Common myeloid progenitor, CD34-positive (primary cell): ENCODE measurements around the gene OGFOD3.
A peak's percentile ranks its signal among the peaks of the same experiment; 100 is the strongest.

Experiments used
- CTCF ChIA-PET: fragments of 350-600 bp; sonication (Branson Sonifier 250); formaldehyde crosslinking; loops from one replicate; lab custom pipeline; 2021; ENCODE audit warnings: antibody characterized with exemption; lab: Charles Lee
- POLR2A ChIA-PET: fragments of 350-600 bp; sonication (Branson Sonifier 250); formaldehyde crosslinking; loops from one replicate; lab custom pipeline; 2021; ENCODE audit warnings: antibody characterized with exemption; lab: Charles Lee
- DNase-seq, 3 donors: peaks; one replicate each; pipeline versions ENCODE4 v3.0.0 to v3.0.0-alpha.2; 2013
- H3K27ac ChIP-seq, 2 experiments: 1 replicate in 1 of 2; 2 replicates in 1 of 2; pipeline ENCODE4 v1.7.0; 2013; ENCODE audit warnings: inconsistent platforms in 2 of 2, low read length in 2 of 2, mild to moderate bottlenecking in 2 of 2, low read depth in 1 of 2, moderate library complexity in 1 of 2; ENCODE audit not compliant: severe bottlenecking in 2 of 2, insufficient read depth in 1 of 2, poor library complexity in 1 of 2
- H3K27me3 ChIP-seq, 5 experiments: replicated peaks in 2 of 5; 1 replicate in 3 of 5; 2 replicates in 2 of 5; pipeline versions ENCODE4 v1.6.1 to v1.7.0; 2013; ENCODE audit warnings: low read length in 4 of 5, mild to moderate bottlenecking in 2 of 5, moderate library complexity in 2 of 5, inconsistent platforms in 1 of 5; ENCODE audit not compliant: insufficient read depth in 5 of 5, control insufficient read depth in 4 of 5
- H3K36me3 ChIP-seq, 4 experiments: 1 replicate in 2 of 4; 2 replicates in 2 of 4; pipeline versions ENCODE4 v1.6.1 to v1.7.0; 2013; ENCODE audit warnings: low read length in 3 of 4, control low read depth in 1 of 4, mild to moderate bottlenecking in 1 of 4; ENCODE audit not compliant: control insufficient read depth in 4 of 4, insufficient read depth in 4 of 4
- H3K4me1 ChIP-seq, 4 experiments: 1 replicate in 3 of 4; 2 replicates in 1 of 4; pipeline versions ENCODE4 v1.6.1 to v1.7.1; 2013; ENCODE audit warnings: low read length in 3 of 4, mild to moderate bottlenecking in 3 of 4, control low read depth in 1 of 4, inconsistent platforms in 1 of 4, moderate library complexity in 1 of 4; ENCODE audit not compliant: control insufficient read depth in 4 of 4, insufficient read depth in 4 of 4; ENCODE audit errors: control extremely low read depth in 1 of 4
- H3K4me3 ChIP-seq, 7 experiments: 1 replicate in 4 of 7; 2 replicates in 3 of 7; pipeline versions ENCODE4 v1.5.1 to v1.7.0; 2013; ENCODE audit warnings: mild to moderate bottlenecking in 7 of 7, low read length in 6 of 7, moderate library complexity in 6 of 7, inconsistent platforms in 2 of 7, low read depth in 2 of 7, control low read depth in 1 of 7; ENCODE audit not compliant: insufficient read depth in 4 of 7, control insufficient read depth in 1 of 7; ENCODE audit errors: extremely low read depth in 1 of 7
- H3K9me3 ChIP-seq, 5 experiments: 1 replicate in 4 of 5; 2 replicates in 1 of 5; pipeline versions ENCODE4 v1.6.1 to v1.7.1; 2013; ENCODE audit warnings: low read length in 4 of 5, mild to moderate bottlenecking in 2 of 5, inconsistent platforms in 1 of 5, low read depth in 1 of 5, moderate library complexity in 1 of 5; ENCODE audit not compliant: control insufficient read depth in 4 of 5, insufficient read depth in 2 of 5; ENCODE audit errors: control extremely low read depth in 1 of 5
- WGBS: methylation state at CpG from one replicate; pipeline ENCODE4 v1.1.5; 2013; ENCODE audit not compliant: insufficient coverage; 5-methylcytosine and 5-hydroxymethylcytosine counted together

Gene OGFOD3

DNA sequence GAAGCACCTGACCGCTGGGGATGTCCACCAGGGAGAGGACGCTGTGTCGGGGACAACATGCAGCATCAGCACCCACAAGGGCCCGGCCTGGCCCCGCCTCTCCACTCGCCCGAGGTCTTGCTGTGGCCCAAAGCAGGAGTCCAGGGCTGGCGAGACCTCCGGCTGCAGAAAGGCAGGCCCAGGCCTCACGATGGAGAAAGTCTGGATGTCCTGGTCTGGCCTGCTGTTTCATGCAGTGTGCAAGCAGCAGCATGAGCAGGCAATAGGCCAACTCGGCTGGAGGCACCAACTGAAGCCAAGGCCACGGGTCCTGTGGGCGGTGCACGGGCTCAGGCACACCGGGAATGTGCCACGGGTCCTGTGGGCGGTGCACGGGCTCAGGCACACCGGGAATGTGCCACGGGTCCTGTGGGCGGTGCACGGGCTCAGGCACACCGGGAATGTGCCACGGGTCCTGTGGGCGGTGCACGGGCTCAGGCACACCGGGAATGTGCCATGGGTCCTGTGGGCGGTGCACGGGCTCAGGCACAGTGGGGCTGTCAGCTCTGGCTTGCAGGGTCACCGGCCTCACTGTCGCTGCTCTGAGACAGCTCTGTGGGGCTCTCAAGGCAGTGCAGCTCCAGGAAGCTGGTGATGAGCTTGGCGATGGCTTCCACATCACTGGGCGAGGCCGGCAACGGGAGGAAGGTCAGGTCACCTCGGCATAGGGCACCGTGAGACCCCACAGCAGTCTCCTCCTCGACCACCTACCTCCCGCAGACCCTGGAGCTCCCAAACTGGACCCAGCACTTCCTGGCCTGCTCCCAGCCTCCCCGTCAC lies 25.3 kb upstream of the OGFOD3 start:
- Histone ChIP-seq H3K9me3 (no peaks in the 10 kb centered on the region), H3K27me3 (no peaks in the 10 kb centered on the region), H3K36me3 (peaks cover 9 to 68% (median 46%) of the 10 kb centered on the region in 4 experiments), H3K4me1 (peaks cover under 1 to 39% (median 35%) of the 10 kb centered on the region in 4 experiments), H3K27ac (no peak overlapping the region), H3K4me3 (no peak overlapping the region)
- POLR2A ChIA-PET = no interaction called here
- CTCF ChIA-PET = interaction anchor here (1.7 kb wide), 1 partner anchor 24 kb away, joined by 6 read pairs; no protein-coding TSS in a partner anchor
- no peak for DNase-seq
- WGBS = 94% methylated on average over 20 of the region's 40 CpGs

DNA sequence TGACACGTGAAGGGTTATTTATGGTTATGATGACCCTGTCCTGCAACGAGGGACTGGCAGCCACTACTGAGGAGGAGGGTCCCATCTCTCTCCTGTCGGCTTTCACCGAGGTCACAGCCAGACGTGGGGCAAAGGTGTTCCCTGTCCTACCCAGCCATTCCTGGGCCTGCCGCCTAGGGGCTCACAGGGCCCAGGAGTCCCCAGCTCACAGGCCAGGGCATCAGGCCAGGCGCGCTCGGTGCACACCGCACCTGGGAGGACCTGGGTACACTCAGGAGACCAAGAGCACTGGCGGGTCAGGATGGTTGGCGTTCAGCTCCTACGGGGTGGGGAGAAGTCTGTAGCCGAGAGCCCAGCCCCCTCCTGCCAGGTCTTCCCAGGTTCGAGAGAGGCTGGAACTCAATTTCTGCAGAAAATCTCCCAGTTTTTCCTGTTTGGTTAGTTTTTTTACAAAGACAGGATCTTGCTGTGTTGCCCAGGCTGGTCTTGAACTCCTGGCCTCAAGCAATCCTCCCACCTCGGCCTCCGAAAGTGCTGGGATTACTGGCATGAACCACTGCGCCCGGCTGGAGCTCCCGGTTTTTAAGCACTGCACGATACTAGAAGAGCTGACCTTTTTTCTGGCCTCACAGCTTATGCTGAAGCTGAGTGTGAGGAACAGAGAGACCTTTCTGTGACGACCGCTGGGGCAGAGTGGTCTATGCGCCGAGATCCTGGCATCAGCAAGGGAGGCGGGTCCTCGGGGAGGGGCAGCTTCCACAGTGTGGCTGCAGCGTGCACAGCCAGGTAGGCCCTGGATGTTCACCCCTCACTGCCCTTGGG lies 24.5 kb upstream of the OGFOD3 start:
- CTCF ChIA-PET = interaction anchor here (1.7 kb wide), 1 partner anchor 24 kb away, joined by 6 read pairs; no protein-coding TSS in a partner anchor
- H3K4me3 ChIP-seq = no peak overlapping the region
- H3K27ac ChIP-seq = no peak overlapping the region
- DNase-seq = no peak
- no peaks in the 10 kb centered on the region for H3K27me3 ChIP-seq
- H3K4me1 ChIP-seq = peaks cover 0 to 39% (median 33%) of the 10 kb centered on the region in 4 experiments
- 95% methylated on average over 21 of the region's 28 CpGs for WGBS
- H3K36me3 ChIP-seq = peaks cover 9 to 70% (median 50%) of the 10 kb centered on the region in 4 experiments
- no peaks in the 10 kb centered on the region for H3K9me3 ChIP-seq
- POLR2A ChIA-PET = no interaction called here

DNA sequence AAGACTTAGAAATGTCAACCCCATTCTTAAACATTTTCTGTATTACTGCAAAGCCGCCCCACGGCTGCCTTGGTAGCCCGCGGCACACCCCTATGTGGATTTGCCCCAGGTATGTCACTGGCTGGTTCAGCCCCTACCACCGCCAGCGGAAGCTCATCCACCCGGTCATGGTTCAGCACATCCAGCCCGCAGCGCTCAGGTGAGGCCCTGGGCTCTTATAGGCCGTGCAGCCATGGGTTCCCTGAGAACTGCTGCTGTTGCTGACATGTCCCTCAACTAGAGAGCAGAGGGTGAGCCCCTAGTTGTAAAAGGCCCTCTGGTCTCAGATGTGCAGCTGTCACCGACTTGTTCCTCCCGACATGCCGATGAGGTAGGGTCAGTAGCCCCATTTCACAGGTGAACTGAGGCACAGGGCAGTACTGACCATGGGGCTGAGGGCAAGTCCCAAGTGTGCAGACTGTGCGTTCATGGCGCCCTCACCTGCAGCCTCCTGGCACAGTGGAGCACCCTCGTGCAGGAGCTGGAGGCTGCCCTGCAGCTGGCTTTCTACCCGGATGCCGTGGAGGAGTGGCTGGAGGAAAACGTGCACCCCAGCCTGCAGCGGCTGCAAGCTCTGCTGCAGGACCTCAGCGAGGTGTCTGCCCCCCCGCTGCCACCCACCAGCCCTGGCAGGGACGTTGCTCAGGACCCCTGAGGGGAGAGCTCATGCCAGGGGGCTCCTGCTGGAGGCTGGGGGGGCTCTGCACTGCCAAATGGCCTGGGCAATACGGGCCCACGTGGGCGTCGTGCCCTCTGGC lies 23.5 kb upstream of the OGFOD3 start:
- DNase-seq = no peak
- ChIA-PET POLR2A (no interaction called here), CTCF (no interaction called here)
- no peak overlapping the region for H3K4me3 ChIP-seq
- H3K27me3 ChIP-seq = no peaks in the 10 kb centered on the region
- H3K4me1 ChIP-seq = peaks cover 0 to 39% (median 30%) of the 10 kb centered on the region in 4 experiments
- 92% methylated on average over 27 of the region's 27 CpGs for WGBS
- no peak overlapping the region for H3K27ac ChIP-seq
- H3K36me3 ChIP-seq = peaks cover 9 to 74% (median 52%) of the 10 kb centered on the region in 4 experiments
- H3K9me3 ChIP-seq = no peaks in the 10 kb centered on the region

DNA sequence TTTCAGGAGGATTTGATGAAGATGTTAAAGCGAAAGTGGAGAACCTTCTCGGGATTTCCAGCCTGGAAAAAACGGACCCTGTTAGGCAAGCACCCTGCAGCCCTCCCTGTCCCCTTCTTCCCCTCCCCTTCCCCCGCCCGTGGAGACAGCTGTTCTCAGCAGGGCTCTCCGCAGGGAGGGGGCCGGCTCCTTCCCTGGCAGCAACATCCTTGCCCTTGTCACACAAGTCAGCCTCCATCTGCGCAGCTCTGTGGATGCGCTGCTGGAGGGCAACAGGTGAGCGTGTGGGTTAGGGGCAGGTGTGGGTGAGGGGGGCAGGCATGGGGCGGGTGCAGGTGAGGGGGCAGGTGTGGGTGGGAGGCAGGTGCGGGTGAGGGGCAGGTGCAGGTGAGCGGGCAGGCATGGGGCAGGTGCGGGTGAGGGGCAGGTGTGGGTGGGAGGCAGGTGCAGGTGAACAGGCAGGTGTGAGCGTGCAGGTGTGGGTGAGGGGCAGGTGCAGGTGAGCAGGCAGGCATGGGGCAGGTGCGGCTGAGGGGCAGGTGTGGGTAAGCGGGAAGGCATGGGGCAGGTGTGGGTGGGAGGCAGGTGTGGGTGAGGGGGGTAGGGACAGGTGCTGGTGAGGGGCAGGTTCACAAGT lies 22.7 kb upstream of the OGFOD3 start:
- peaks cover 13 to 74% (median 53%) of the 10 kb centered on the region in 4 experiments for H3K36me3 ChIP-seq
- DNase-seq = no peak
- H3K4me1 ChIP-seq = peaks cover 0 to 33% (median 27%) of the 10 kb centered on the region in 4 experiments
- ChIA-PET POLR2A (no interaction called here), CTCF (no interaction called here)
- H3K27me3 ChIP-seq = no peaks in the 10 kb centered on the region
- no peak overlapping the region for H3K4me3 ChIP-seq
- peak overlapping the region in 1 of 2 experiments; percentile 34 for H3K27ac ChIP-seq
- no peaks in the 10 kb centered on the region for H3K9me3 ChIP-seq
- WGBS = 93% methylated on average over 8 of the region's 17 CpGs

DNA sequence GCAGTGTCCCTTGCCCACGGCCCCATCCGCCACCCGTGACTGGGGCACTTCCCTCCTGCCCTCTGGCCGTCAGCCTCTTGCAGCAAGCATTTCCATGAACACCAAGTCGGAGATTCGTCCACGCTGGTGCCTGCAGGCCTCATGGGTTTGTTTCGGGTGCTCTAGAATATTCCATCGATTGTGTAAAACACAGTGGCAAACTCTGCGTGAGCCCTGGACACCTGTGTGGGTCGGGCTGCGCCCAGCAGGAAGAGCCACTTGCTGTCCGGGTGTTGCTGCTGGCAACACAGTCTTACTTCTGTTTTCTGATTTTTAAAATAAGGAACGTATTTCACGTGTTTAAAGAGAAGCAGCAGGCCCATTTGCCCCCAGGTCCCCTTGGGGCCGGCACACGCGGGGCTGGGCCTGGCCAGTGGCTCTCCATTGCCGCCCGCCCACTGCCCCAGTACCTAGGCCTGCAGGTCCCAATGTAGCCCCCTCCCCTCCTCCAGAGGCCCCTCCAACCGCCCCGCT lies 22.1 kb upstream of the OGFOD3 start:
- H3K4me1 ChIP-seq = peaks cover 0 to 27% (median 23%) of the 10 kb centered on the region in 4 experiments
- DNase-seq = peak in 2 of 3 donors; percentile 36 to 51
- WGBS = 53% methylated on average over 19 of the region's 22 CpGs
- no peaks in the 10 kb centered on the region for H3K9me3 ChIP-seq
- H3K36me3 ChIP-seq = peaks cover 13 to 74% (median 50%) of the 10 kb centered on the region in 4 experiments
- POLR2A ChIA-PET = no interaction called here
- H3K27ac ChIP-seq = peak overlapping the region in 1 of 2 experiments; percentile 34
- no peak overlapping the region for H3K4me3 ChIP-seq
- no peaks in the 10 kb centered on the region for H3K27me3 ChIP-seq
- CTCF ChIA-PET = no interaction called here

DNA sequence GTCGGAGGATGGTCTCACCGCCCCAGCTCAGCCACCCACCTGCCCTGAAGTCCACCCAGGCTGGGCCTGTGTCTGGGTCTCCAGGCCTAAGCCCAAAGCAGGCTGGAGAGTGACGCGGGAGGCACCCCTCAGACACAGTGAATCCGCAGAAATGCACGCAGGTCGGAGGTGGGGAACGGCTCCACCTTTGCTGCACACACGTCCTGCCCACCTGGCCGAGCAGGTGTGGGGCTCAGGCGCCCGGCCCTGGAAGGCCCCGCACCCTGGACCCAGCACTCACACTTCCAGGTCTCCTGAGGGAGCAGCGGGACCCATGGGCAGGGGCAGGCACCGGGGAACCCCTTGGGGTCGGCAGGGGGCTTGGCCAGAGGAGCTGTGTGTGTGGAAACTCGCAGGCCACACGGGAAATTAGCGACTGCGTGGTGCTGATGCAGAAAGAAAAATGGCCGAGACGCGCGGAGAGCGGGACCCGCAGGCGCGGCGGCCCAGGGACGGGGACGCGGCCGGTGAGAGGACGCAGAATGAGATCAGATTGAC lies 21.5 kb upstream of the OGFOD3 start:
- no peaks in the 10 kb centered on the region for H3K9me3 ChIP-seq
- no peaks in the 10 kb centered on the region for H3K27me3 ChIP-seq
- H3K4me3 ChIP-seq = no peak overlapping the region
- WGBS = 94% methylated on average over 26 of the region's 34 CpGs
- H3K36me3 ChIP-seq = peaks cover 11 to 78% (median 49%) of the 10 kb centered on the region in 4 experiments
- H3K27ac ChIP-seq = peak overlapping the region in 1 of 2 experiments; percentile 34
- peaks cover 0 to 25% (median 18%) of the 10 kb centered on the region in 4 experiments for H3K4me1 ChIP-seq
- POLR2A ChIA-PET = no interaction called here
- CTCF ChIA-PET = no interaction called here
- no peak for DNase-seq
